GM21381 (cell line): ENCODE results near the gene IPCEF1.

Source experiments
- ATAC-seq: cut with Tn5 transposase; IDR thresholded peaks from one replicate; pipeline ENCODE4 v1.9.1; 2021; ENCODE audit warnings: mild to moderate bottlenecking, moderate library complexity; ENCODE audit not compliant: unreplicated experiment

IPCEF1 gene

GRCh38 chr6:154117485-154117884 lies 239.1 kb downstream of the IPCEF1 start:
- ATAC-seq, result no peak

GRCh38 chr6:154113392-154113791 lies 243.2 kb downstream of the IPCEF1 start:
- ATAC-seq, result no peak

DNA sequence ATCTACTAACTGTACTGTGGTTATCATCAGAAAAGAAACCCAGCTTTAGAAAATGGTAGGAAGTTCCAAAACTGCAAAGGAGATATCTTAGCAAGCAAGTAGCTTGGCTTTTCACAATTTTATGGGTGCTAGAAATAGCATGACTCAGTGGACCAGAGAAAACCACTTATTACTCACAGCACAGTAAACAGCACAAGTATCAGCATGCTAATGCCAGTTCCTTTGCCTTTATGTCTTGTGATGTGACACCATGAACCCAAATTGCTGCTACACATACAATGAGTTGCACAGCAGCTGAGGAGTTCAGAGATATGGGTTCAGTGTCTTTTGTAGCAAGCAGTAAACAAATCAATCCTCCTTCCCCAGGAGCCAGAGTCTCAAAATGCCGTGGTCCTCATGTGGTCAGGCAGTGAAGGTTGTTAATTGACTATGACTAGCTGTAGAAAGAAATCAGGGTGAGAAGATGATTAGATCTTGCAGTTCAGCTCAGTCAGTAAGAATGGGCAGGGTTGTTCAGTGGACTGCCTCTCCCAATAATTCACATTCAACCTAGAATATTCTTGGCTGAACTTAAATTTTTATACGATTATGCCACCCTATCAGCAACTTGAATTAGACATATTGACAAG lies 244.3 kb downstream of the IPCEF1 start:
- no peak for ATAC-seq

DNA sequence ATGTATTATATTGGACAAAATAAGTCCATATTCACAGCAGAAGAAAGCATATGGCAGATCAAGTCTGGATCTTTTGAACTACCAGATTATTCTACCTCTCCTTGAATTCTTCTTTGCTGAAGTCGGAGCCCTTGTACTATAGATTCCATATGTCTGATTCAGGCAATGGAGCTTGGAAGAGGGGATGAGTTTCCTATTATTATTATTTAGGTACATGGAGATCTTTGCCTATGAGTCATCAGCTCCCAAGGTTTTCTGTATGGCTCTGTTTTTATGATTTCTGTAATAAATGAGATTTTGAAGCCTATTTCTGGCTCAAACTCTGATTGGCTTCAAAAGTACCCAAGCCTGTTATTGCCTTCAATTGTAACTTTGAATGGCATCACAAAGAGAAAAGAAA lies 245.6 kb downstream of the IPCEF1 start:
- ATAC-seq, result no peak

GRCh38 chr6:154106251-154106650 lies 250.4 kb downstream of the IPCEF1 start:
- no peak for ATAC-seq
